ENCODE results near the gene PPP6R3.

PPP6R3 gene

DNA sequence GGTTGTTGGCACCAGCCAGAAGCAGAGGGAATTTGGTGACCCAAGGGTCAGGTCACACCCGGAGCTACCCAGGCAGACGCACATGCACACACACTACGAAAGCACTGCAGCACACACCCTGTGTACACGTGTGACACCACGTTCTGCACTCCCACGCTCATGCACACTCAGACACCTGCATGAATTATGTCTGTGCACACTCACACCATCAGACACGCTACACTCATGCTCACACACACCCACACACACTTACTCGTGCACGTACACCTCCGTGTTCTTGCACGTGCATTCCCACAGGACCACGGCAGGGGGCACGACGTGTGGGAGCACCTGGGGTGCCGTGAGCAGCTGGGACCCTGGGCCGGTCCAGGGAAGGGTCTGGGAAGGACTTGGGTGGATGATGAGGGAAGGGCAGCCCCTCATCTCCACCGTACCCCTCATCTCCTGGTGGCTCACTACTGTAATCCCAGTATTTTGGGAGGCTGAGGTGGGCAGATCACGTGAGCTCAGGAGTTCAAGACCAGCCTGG is 203.0 kb downstream of the PPP6R3 start:
- TF ChIP-seq, protein P1, sequence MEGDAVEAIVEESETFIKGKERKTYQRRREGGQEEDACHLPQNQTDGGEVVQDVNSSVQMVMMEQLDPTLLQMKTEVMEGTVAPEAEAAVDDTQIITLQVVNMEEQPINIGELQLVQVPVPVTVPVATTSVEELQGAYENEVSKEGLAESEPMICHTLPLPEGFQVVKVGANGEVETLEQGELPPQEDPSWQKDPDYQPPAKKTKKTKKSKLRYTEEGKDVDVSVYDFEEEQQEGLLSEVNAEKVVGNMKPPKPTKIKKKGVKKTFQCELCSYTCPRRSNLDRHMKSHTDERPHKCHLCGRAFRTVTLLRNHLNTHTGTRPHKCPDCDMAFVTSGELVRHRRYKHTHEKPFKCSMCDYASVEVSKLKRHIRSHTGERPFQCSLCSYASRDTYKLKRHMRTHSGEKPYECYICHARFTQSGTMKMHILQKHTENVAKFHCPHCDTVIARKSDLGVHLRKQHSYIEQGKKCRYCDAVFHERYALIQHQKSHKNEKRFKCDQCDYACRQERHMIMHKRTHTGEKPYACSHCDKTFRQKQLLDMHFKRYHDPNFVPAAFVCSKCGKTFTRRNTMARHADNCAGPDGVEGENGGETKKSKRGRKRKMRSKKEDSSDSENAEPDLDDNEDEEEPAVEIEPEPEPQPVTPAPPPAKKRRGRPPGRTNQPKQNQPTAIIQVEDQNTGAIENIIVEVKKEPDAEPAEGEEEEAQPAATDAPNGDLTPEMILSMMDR (IDR thresholded peaks at IDR 0.05; ENCODE audit: insufficient read depth, low read length, missing control alignments): no peak
- CTCF ChIA-PET: no interaction called here
- no peak overlapping the region for H3K4me3 ChIP-seq (ENCODE audit: low read depth, low read length)
- POLR2A ChIA-PET: no interaction called here
- DNase-seq (ENCODE audit: low read depth, low spot score): no peak

DNA sequence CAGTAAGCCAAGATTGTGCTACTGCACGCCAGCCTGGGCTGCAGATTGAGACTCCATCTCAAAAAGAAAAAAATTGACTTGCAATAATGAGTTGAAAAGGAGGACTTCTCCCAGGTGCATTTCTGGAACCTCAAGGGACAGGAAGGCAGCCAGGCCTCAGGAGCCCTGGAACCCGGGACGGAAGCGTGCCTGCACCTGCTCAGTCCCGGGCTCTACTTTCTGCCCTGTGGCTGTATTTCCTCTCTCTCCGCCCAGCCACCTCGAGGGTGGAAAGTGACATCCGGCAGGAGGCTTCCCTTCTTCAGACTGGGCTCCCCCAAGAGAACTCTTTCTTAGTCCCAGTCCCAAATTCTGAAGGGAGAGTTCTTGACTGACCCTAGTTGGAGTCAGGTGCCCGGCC is 203.6 kb downstream of the PPP6R3 start:
- POLR2A ChIA-PET: no interaction called here
- DNase-seq (ENCODE audit: low read depth, low spot score): no peak
- TF ChIP-seq, protein P1 (IDR thresholded peaks at IDR 0.05; ENCODE audit: insufficient read depth, low read length, missing control alignments): no peak
- CTCF ChIA-PET: no interaction called here
- no peak overlapping the region for H3K4me3 ChIP-seq (ENCODE audit: low read depth, low read length)

DNA sequence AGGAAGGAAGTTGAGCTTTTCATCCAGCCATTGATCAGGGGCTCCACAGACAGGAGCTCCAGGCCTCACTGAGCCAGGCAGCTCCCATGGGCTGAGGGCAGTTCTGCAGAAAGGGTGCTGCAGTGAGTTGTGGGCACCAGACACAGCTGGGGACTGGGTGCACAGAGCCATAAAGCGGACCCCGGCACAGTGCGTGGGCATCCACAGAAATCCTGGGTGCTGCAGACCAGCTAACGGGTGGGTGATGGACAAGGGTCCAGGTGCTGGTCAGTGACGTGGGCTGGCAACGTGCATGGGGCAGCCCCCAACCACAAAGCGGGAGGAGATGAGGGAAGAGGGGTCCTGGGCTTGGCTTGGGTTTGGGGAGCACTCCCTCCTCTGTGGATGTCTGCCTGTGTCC is 204.4 kb downstream of the PPP6R3 start:
- TF ChIP-seq, protein P1 (IDR thresholded peaks at IDR 0.05; ENCODE audit: insufficient read depth, low read length, missing control alignments): no peak
- DNase-seq (ENCODE audit: low read depth, low spot score): no peak
- POLR2A ChIA-PET: no interaction called here
- no peak overlapping the region for H3K4me3 ChIP-seq (ENCODE audit: low read depth, low read length)
- CTCF ChIA-PET: no interaction called here
